NCI-H128 (cell line): ENCODE data around the gene SENP1.
"Not testable (repeated sequence)": the region's sequence is repeated elsewhere in the genome, so short reads cannot be mapped to it uniquely, and the experiment has no call there.

Source experiments
- DNase-seq: peaks from one replicate; lab custom pipeline; 2025; ENCODE audit not compliant: unreplicated experiment; lab: John Stamatoyannopoulos, UW

SENP1 gene

DNA sequence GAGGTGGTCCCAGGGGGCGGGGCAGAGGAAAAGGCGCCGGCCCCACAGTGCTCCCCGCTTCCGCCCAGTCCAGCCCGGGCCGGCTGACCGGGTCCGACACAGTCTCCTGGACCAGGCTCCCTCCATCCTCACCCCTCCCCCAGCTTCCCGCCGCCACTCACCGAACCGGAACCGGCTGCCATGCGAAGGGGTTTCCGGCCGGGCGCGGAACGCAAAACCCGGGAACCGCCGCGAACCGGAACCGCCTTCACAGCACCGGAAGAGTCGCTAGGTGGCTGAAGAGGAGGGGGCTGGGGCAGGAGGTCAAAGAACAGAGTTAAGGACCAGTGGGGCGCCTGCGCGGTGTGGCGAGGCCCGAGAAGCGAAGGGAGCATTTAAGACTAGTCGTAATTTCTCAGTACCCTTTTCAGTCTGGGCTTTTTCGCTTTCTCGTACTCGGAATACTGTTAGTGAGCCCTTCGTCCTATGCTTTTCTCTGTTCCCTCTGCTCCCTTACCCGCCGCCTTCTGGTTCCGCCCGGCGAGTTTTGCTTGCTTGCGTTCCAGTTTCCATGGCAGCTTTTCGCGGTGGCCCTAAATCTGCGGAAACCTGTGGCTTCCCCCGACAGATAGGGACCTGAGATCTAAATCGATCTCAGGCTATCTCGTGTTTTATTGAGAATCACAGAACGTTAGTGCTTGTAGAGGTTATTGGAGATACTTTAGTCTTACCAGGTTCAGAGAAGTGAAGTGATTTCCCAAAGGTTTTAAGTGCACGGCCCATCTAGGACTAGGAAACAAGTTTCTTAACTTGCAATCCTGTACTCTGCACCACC lies at the start of gene SENP1:
SENP1 (minus strand) TSS at position 213 of the 814 bp plus-strand sequence. CDS start 4,607 bp downstream, outside the sequence.
- DNase-seq = peak; percentile 83

DNA sequence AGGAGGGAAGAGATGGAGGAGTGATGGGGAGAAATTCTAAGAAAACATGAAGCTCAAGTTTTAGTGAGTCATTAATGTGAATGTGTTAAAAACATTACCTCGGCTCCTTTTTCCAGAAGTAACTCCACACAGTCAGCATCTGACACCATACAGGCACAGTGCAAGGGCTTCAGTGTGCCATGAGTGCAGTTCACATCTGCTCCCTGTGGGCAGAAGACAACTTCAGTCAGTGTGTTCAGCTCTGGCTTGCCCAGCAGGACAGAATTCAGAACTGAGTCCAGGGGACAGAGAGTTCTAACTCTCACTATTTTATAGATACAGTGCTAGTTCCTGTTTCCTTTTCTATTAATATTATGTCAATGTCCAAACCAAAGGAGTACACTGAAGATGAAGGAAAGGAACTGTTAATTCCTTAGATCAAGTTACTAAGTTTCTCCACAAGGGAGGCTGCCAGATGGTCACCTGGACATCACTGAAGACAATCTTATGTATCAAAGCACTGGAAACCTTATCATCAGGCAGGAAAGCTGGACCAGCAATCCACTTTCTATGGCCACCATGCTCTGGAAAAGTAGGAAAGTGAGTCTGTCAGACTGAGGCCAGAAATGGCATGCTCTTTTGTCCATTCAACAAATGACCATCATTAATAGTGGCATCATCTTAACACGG lies 45.4 kb upstream of the SENP1 start:
- no peak for DNase-seq

DNA sequence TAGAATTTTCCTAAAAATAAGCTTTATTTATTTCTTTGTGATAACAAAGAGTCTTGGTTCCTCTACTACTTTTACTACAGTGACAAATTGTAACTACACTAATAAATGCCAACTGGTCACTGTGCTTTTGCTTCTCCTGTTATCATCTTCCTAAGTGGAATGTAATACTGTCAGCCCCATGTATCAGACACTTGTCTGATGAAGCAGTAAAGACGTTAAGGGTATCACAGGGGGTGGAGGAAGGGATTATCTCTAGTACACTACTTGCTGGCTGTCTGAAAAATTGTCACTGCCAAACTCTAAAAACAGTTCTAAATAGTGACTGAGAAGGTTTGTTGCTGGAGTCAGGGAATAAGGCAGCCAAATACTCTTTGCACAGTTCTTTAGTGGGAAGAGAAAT lies 40.1 kb upstream of the SENP1 start:
- no peak for DNase-seq

DNA sequence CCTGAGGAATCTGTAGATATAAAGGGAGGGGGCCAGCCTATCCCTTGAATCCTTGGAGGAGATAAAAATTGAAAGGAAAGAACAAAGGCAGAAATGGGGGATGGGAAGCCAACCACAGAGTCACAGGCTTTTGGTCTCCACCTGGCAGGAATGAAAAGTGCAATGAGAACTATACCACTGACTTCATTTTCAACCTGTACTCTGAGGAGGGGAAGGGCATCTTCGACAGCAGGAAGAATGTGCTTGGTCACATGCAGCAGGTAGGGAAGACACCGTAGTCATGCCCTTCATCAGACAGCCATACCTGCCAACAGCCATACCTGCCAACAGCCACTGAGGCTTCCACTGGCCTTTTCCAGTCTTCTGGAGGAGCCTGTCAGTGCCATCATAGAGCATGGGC lies 38.0 kb upstream of the SENP1 start:
- no peak for DNase-seq

DNA sequence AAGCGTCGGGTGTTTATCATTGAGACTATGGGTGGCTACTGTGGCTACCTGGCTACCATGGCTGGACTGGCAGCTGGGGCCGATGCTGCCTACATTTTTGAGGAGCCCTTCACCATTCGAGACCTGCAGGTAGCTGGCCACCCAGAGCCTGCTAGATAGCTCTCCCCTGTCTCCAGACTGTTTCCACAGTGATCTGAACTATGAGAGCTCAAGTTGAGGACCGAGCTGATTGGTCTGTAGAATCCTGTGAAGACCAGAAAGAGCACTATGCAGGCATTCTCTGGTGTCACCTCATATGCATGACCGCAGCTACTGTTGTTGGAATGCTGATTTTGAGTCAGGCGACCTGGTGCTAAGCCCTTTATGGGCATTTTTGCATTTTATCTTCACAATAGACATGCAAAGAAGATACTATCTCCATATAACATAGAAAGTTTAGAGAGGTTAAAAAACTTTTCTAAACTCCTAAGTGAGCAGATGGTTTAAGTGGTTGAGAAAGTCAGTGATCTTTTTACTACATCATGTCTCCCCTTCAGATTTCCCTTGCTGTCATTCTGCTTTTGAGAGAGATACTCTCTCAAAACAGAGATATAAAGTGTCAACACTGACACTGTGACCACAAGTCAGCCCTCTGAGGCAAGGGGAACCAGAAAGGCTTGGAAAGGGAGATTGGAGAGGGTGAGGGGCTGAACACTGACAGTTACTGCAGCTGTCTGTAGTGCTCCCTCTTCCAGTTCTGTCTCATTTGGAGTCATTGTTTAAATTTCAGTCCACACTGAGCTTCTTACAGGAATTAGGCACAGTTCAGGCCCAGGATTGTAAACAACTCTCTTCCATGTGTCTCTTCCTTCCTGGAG lies 37.2 kb upstream of the SENP1 start:
- DNase-seq = no peak

DNA sequence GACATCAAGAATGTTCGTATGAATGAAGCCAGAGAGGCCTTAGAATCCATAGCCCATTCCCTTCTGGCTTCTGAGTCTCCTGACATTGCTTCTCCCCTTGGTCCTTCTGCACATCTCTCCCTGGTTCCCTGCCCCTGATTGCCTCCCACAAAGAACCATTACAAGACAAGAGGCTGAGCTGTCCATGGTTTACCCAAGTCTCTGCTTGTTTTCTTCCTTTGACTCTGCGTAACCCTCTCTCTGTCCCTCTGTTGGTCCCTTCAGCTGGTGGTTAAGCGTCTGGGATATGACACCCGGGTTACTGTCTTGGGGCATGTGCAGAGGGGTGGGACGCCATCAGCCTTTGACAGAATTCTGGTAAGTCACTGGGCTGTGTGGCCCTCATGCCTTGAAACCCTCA lies 29.1 kb upstream of the SENP1 start:
- DNase-seq = no peak

DNA sequence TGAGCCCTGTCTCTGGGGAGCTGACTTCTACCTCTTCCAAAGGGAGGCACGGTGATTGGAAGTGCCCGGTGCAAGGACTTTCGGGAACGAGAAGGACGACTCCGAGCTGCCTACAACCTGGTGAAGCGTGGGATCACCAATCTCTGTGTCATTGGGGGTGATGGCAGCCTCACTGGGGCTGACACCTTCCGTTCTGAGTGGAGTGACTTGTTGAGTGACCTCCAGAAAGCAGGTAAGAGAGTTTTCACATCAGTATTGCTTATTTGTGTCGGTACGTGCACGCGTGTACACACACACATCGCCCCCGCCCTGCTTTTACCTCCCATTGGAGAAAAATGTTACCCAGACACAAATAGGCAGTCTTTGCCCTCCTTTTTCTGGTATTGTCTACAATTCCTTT lies 26.9 kb upstream of the SENP1 start:
- DNase-seq = no peak

DNA sequence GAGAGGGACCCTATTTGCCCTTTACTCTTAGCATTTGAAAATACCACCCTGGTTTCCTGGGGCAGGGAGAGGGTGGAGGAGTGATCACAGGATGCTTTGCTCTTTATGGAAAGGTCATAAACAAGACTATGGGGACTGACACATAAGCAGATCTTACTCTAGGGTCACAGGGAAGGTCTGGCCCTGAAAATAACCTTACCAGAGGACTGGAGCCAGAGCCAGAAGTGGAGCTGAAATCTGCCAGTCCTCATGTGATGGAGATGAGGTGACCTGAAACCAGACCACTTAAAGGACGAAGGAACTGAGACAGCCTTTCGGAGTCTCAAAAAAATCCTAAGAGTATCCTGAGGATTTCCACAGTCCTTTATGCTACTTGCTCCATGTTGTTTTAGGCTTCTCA lies 25.6 kb upstream of the SENP1 start:
- no peak for DNase-seq

DNA sequence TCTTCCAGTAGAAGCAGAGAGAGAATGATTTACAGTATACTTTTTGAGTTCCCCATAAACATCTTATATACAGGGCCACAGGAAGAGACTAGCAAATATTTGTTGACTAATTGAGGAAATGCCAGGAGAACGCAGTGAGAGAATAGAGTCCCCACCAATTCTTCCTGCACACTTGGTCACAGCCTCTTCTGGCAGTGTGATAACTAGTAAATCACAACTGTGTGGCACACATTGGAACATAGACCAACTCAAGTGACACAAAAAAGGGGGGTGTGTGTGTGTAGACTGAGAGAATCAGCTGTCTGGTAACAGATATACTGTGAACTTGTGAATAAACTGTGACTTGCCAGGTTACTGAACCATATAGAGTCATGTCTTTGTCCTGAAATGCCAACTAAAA lies 23.5 kb upstream of the SENP1 start:
- no peak for DNase-seq

DNA sequence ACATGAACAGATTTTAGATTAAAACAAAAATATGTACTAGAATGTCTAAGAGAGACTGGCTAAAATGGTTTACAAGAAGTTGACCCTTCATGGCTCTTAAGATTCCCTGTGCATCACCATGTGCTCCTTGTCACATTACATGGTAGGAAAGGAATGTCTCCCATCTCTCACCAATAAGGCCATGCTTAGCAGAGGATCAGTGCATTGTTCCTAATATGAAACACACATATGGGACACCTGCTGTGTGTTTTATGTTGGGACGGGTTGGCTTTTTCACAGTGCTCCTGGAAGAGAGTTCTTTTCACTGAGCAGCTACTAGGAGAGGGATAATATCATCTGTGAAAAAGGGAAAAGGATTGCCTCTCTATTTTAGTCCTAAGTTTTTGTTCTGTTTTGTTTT lies 22.9 kb upstream of the SENP1 start:
- DNase-seq = no peak

DNA sequence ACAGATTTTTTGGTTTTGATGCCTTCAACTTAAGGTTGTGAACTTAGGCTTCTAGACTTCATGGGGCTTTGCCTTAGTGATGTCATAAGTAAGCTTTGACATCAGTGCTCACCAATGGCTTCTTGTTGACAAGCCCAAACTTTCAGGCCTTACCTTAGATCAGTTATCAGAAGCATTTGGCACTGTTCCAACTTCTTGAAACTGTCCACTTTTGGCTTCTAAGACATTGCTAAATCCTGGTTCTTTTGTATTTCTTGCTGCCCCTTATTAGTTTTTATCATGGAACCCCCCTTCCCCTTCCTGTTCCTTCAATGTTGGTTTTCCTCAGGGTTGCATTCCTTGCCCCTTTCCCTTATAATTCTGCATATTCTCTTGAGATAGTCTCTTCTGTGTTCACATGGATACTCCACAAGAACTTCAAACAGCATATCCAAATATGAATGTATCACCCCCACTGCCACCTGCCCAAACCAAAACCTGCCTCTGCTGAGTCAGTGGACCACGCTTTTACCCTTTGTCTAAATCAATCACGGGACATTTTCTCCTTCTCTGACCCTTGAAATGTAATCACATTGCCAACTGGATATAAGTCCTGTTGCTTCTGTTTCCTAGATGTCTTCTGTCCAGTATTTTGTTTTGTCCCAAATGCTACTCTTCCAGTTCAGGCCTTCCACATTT lies 21.2 kb upstream of the SENP1 start:
- DNase-seq = no peak

DNA sequence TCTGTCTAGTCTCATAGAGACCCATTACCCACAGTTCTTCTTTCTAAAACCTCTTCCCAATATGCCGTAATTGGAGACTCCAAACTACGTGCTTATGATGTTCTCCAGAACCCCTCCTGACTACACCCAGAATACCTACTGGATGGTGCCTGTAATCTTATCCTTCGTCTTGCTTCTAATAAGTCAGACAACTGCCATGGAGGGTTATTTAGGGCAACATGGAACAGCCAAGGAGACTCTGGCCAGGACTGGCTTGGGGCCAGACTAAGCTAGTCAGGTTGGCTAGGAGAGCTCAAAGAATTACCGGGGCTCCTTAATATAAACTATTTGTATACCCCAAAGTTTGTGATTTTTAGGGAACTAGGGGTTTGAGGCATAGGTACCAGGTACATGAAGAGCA lies 20.1 kb upstream of the SENP1 start:
- no peak for DNase-seq

DNA sequence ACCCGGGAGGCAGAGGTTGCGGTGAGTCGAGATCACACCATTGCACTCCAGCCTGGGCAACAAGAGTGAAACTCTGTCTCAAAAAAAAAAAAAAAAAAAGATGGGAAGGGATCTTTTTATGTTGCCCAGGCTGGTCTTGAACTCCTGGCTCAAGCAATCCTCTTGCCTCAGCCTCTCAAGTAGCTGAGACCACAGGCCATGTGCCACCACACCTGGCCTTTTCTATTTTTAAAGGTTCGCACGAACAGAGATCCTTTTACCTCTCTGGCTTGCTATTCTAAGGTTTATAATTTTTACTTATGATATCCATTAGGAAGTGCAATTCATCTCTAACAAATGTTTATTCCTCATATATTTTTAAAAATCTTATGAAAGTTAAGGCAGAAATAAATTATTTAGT lies 19.7 kb upstream of the SENP1 start:
- DNase-seq = not testable (repeated sequence)

DNA sequence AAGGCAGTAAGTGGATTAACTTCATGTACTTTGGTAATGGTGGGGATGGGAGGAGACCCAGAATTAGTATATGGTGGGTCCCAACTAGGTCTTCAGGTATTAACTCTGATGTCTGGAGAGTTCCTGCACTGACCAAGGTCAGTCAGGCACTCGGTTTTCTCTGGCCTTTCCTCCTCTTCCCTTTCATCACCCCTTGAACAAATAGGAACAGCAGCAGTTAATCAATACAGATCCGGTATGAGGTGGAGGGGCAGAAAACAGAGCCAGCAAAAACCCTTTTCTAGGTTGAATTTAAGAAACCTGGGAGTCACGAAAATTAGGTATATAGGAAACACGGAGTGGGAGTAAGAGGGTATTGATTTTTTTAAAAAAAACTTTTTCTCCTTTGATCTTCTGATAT lies 17.3 kb upstream of the SENP1 start:
- DNase-seq = no peak

DNA sequence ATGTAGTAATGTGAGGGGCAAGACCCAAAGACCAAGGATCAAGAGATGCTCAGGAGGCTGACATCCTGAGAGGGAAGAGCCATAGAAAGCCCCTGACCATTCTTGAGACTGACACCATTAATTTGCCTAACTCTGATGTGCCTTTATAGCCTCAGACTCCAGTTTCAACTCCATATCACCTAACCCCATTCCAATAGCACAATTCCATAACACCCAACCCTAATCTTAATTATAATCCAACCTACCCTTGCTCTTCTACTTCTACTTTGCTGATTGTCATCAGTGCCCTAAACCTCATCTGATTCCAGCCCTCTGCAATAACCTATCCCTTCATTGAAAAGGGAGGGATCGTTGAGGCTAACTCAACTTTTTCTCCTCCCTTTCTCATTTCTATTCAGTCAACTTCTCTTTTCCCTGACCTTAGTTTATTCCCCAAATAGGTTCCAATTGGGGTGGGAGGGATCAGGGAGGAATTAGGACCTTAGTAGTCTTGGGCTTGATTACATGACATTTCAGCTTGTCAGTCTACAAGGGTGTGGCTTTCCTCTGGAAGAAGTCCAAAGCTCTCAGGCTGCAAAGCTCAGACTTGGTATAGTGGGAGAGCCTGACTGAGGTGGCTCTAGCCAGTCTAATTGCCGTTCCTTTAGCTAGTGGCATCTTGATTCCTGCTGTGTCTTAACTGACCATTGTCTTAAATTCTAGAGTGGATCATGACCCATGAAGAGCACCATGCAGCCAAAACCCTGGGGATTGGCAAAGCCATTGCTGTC lies 16.4 kb upstream of the SENP1 start:
- no peak for DNase-seq

DNA sequence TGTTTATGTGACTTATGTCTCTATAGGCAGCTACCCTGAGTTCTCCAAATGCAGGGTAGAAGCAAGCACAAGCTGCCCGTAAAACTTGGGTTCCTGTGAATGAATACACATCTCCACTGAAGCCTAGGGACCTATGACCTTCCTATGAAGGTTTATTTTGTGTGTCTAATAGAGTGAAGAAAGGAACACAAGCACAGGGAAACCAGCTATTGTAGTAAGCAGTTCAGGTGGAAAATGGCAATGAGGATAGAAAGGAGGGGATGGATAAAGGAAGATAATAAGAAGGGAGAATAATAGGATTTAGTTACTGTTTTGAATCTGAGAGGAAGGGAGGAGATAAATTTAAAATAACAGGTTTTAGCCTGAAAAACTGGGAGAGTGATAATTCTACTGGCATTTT lies 15.6 kb upstream of the SENP1 start:
- DNase-seq = no peak

DNA sequence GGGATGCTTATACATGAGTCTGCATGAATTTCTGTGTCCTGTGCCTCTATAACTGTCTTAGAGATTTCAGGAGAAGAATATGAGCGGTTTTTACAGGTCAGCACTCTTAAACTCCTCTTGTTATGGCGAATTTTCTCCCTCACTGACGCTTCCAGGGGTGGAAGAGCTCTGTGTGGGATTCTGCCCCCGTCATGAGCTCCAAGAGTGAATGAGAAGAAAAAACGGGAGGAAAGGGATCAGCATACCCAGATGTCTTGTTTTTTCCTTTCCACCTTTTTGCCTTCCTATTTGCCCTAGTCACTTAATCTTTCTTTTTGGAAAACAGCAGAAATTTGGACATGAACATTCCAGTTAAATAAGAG lies 13.9 kb upstream of the SENP1 start:
- no peak for DNase-seq

DNA sequence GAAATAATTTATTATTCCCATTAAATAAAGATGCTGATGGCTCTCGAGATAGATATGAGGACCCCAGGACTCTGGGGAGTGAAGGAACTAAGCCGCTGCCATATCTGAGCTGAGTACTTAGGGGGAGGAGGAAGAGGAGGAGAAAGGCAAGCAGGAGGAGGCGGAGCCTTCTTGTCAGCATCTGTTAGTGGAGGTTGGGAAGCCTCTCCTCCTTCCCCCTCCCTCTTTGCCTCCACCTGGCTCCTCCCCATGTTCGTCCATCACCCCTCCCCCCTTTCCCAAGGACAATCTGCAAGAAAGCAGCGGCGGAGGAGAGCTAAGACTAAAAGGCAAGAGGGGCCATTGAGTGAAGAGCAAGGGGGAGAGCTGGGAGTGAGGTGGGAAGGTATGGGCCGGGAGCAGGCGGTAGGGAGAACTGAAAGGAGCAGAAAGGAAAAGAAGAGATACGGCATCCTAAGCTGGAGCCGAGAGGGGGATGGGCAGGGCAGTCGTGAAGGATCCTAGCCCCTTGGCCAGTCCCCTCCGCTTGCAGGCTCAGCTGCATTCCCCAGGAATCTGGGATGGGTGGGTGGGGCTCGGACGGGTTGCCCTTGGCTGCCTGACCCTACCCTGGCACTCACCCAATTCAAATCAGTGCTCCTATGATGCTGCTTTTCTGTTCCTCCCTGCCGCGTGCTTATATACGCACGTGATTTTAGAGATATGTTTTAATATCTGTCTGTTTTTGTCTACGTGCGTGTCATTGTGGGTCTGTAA lies 13.4 kb upstream of the SENP1 start, which contains the start of gene PFKM:
PFKM (plus strand) TSS at position 287 of the 756 bp plus-strand sequence. CDS start 3,411 bp downstream, outside the sequence.
- peak; percentile 46 for DNase-seq

DNA sequence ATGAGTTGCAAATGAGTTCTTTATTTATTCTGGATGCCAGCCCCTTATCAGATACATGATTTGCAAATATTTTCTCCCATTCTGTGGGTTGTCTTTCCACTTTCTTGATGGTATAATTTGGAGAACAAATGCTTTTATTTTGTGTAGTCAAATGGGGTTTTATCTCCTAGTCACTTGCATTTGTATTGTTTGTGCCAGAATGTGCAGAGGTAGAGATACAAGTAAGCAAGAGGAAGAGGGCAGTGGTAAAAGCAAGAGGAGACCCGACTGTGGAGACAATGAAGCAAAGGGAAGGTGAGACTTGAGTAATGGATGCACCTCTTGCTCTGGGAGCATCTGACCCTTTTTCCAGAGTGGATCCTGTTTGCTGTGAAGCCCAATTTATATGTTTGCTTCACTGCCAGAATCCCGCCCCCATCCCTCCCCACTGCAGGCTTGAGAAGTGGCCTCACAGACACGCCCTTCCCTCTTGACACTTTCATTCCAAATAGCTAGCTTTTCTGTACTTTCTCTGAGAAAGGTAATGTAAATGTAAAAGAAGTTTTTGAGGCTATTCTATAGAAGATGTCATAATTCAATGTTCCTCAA lies 12.5 kb upstream of the SENP1 start:
- DNase-seq = no peak
